CD4-positive, alpha-beta T cell treated with Interferon alpha-2 for 1 hour (primary cell): ENCODE data around the gene HDGFL2.

ENCODE experiments used
- DNase-seq, 2 donors: peaks; one replicate each; pipeline ENCODE4 v3.0.0-alpha.2; 2020 to 2022

The HDGFL2 gene

GRCh38 chr19:4471403-4472173 is 509 bp upstream of the HDGFL2 start:
- DNase-seq: peak; percentile 100

GRCh38 chr19:4473011-4473762 is 1.1 kb downstream of the HDGFL2 start:
- DNase-seq: no peak

- DNase-seq: no peak
Observed at GRCh38 chr19:4473763-4474513, 1.8 kb downstream of the HDGFL2 start.

- DNase-seq: no peak
Observed at GRCh38 chr19:4474514-4475022, 2.5 kb downstream of the HDGFL2 start.

- no peak for DNase-seq
Observed at GRCh38 chr19:4477034-4477801, 5.1 kb downstream of the HDGFL2 start.

- DNase-seq: no peak
Observed at GRCh38 chr19:4482721-4483364, 10.7 kb downstream of the HDGFL2 start.

GRCh38 chr19:4483385-4483784 is 11.3 kb downstream of the HDGFL2 start:
- DNase-seq: no peak

GRCh38 chr19:4487572-4487971 is 15.5 kb downstream of the HDGFL2 start:
- no peak for DNase-seq

- no peak for DNase-seq
Observed at GRCh38 chr19:4488496-4488895, 16.4 kb downstream of the HDGFL2 start.

- no peak for DNase-seq
Observed at GRCh38 chr19:4491446-4491845, 19.3 kb downstream of the HDGFL2 start.

GRCh38 chr19:4492337-4493103 is 20.4 kb downstream of the HDGFL2 start:
- no peak for DNase-seq

GRCh38 chr19:4493104-4493928 is 21.2 kb downstream of the HDGFL2 start:
- DNase-seq: no peak

GRCh38 chr19:4493929-4494690 is 22.0 kb downstream of the HDGFL2 start:
- DNase-seq: no peak

GRCh38 chr19:4494691-4495064 is 22.6 kb downstream of the HDGFL2 start:
- DNase-seq: no peak

- DNase-seq: no peak
Observed at GRCh38 chr19:4495471-4495870, 23.4 kb downstream of the HDGFL2 start.

- DNase-seq: no peak
Observed at GRCh38 chr19:4496304-4496703, 24.2 kb downstream of the HDGFL2 start.

- no peak for DNase-seq
Observed at GRCh38 chr19:4497770-4498389, 25.8 kb downstream of the HDGFL2 start.

GRCh38 chr19:4498694-4499093 is 26.6 kb downstream of the HDGFL2 start:
- DNase-seq: no peak

GRCh38 chr19:4499318-4499717 is 27.2 kb downstream of the HDGFL2 start:
- DNase-seq: no peak
